A673 (cell line): ENCODE measurements around the gene PNPT1.

ENCODE experiments used
- EZH2 ChIP-seq: fragments of 200-600 bp; sonication (generic); IDR thresholded peaks from 2 replicates; pipeline ENCODE4 v1.6.1; 2017; ENCODE audit warnings: borderline replicate concordance, low read depth, mild to moderate bottlenecking, mixed read lengths, antibody characterized with exemption, low read length; ENCODE audit not compliant: poor library complexity, severe bottlenecking
- TF ChIP-seq, protein P1 (sequence below): fragments of 300-800, 200-600 bp; sonication (generic); conservative IDR thresholded peaks from 2 replicates; pipeline ENCODE4 v1.5.1; 2017; ENCODE audit warnings: low read depth, mild to moderate bottlenecking, antibody characterized with exemption, low read length, moderate library complexity, mixed read lengths

- TF ChIP-seq, protein P1, sequence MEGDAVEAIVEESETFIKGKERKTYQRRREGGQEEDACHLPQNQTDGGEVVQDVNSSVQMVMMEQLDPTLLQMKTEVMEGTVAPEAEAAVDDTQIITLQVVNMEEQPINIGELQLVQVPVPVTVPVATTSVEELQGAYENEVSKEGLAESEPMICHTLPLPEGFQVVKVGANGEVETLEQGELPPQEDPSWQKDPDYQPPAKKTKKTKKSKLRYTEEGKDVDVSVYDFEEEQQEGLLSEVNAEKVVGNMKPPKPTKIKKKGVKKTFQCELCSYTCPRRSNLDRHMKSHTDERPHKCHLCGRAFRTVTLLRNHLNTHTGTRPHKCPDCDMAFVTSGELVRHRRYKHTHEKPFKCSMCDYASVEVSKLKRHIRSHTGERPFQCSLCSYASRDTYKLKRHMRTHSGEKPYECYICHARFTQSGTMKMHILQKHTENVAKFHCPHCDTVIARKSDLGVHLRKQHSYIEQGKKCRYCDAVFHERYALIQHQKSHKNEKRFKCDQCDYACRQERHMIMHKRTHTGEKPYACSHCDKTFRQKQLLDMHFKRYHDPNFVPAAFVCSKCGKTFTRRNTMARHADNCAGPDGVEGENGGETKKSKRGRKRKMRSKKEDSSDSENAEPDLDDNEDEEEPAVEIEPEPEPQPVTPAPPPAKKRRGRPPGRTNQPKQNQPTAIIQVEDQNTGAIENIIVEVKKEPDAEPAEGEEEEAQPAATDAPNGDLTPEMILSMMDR = no peak
- TF ChIP-seq EZH2 = no peak
Measured at GRCh38 chr2:55604027-55604565, 89.5 kb downstream of the PNPT1 start.
